T1000 (cell line): Measurements from ENCODE around the gene NUCB1.

Source experiments
- DNase-seq: peaks from one replicate; lab custom pipeline; 2025; ENCODE audit warnings: mixed read lengths; lab: John Stamatoyannopoulos, UW

NUCB1 gene

DNA sequence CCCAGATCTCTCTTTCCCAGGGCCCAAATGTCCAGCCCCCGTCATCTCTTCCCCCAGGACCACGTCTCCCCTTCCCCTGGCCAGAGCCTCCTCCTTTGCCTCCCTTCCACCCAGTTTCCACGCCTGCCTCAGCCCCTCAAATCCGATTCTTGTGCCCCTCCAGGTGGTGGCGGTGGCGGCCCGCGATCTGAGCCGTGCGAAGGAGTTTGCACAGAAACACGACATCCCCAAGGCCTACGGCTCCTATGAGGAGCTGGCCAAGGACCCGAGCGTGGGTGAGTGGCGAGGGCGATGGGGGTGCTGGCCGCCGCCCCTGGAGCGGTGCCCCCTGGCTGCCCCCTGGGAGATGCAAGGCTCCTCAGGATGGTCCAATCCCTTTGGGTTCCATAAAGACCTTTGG, 34.7 kb downstream of the NUCB1 start:
- DNase-seq = no peak

DNA sequence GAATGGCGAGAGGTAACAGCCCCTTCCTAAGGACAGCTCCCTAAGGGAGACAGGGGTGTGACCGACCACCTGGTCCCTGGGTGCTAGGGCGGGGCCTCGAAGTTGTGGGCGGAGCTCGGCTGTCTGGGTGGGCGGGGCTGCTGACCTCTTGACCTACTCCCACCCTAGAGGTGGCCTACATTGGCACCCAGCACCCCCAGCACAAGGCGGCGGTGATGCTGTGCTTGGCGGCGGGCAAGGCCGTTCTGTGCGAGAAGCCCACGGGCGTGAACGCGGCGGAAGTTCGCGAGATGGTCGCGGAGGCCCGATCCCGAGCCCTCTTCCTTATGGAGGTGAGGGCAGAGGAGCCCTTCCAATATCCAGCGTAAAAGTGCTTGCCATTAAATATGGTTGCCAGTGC, 35.8 kb downstream of the NUCB1 start:
- DNase-seq = no peak

DNA sequence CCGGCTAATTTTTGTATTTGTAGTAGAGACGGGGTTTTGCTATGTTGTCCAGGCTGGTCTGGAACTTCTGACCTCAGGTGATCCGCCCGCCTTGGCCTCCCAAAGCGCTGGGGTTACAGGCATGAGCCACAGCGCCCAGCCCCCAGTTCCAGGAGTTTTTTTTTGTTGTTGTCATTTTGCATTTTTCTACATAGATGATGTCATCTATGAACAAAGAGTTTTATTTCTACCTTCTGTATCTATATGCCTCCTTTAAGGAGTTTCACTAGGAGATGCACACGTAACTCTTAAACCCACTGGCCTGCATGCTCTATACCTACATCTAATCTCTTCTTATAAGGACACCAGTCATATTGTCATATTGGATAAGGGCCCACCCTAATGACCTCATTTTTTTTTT, 38.1 kb downstream of the NUCB1 start:
- DNase-seq = no peak

DNA sequence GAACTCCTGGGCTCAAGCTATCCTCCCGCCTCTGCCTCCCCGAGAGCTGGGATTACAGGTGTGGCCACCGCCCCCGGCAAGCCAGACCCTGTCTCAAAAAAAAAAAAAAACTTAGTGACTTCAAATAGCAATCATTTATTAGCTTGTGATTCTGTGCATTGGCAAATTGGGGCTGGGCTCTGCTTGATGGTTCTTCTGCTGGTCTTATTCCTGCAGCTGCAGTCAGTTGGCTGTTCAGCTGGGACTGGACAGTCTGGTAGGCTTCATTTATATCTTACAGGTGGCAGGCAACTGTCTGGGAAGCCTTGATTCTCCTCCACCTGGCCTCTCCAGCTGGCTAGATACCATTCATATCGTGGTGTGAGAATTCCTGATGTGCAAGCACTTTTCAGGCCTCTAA, 40.8 kb downstream of the NUCB1 start:
- no peak for DNase-seq

DNA sequence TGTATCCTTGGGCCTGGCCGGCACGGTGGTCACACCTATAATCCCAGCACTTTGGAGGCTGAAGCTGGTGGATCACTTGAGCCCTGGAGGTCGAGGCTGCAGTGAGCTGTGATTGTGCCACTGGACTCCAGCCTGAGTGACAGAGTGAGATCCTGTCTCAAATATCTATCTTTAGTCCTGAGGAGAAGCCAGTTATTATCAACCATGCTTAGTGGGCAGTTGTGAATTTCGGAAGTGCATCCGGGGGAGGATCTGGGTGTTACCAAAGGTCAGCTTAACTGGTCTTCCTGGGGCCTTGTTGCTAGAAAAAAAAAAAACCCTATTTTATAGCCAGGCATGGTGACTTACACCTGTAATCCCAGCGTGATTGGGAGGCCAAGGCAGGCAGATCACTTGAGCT, 43.0 kb downstream of the NUCB1 start:
- no peak for DNase-seq

DNA sequence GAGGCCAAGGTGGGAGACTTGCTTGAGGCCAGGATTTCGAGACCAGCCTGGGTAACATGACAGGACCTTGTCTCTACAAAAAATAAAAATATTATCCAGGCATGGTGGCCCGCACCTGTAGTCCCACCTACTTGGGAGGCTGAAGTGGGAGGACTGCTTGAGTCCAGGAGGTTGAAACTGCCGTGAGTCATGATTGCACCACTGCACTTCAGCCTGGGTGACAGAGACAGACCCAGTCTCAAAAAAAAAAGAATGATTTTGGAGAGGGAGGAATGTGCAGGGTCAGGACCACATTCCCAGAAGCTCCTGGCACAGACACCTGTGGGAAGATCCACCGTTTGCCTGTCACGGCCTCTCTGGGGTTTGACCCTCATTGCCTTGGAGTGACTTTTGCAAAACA, 45.3 kb downstream of the NUCB1 start:
- DNase-seq = no peak

DNA sequence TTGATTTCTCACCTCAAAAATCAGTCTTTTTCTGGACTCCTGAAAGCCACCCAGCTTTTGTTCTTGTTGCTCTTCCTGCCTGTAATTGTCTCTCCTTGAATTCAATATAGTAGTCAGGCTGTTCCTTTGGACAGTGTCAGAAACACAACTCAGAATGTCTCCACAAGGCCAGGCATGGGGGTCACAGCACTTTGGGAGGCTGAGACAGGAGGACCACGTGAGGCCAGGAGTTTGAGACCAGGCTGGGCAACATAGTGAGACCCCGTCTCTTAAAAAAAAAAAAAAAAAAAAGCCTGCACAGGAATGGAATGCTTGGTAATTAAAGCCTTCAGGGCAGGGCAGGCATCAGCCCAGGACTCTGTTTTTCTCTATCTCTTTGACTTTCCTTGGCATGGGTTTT, 45.7 kb downstream of the NUCB1 start:
- DNase-seq = no peak

DNA sequence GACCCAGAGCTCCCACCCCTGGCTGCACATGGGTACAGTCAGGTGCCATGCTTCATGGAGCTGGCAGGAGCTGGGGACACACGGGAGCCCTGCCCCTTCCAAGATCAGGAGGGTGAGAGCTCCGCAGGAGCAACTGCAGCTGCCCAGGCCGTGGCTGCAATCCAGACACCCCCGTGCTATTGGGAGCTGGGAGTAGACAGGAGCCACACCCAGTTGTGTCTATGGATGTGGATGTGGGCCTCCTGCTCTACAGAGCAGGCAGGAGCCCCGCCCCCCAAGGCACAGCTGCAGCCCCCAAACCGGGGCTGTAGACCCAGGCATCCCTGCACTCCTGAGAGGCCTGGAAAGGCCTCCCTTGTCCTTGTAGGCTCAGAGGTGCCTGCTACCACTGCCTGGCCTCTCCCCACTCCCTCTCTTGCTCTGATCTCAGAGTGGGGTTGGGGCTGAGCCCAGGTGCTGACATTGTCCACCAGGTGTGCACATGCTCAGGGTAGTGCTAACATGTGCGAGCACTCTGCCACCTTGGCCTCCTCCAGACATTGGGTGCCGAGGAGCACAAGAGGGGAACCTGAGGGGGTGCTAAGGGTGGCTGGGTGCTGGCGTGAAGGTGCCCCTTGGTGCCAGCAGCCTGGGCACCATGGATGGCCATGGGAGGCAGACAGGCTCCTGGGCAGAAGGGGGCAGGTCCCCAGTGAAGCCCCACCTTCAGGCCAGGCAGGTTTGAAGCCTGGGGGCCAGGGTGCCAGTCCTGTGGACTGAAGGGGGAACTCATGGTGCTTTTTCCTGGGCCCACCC, 46.5 kb downstream of the NUCB1 start:
- DNase-seq = no peak

DNA sequence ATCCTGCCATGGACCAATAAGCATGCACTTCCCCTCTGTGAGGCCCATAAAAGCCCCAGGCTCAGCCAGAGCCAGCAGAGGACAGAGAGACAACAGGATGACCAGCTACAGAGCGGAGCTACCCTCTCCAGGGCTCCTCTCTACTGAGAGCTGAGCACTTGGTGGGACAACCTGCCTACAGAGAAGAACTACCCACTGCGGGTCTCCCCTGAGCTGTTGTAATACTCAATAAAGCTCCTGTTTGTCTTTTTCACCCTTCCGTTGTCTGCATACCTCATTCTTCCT, 47.1 kb downstream of the NUCB1 start:
- DNase-seq = no peak

DNA sequence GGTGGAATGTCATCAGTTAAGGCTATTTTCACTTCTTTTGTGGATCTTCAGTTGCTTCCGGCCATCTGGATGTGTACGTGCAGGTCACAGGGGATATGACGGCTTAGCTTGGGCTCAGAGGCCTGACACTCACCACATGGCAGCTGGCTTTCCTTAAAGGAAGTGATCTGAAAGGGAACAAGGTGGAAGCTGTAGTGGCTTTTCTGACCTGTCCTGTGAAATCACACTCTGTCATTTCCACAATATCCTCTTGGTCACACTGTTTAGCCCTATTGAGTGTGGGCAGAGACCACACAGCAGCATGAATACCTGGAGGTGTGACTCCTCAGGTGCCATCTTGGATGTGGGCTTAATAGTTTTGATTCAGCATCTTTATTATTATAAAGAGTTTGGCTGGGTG, 50.0 kb downstream of the NUCB1 start:
- no peak for DNase-seq

DNA sequence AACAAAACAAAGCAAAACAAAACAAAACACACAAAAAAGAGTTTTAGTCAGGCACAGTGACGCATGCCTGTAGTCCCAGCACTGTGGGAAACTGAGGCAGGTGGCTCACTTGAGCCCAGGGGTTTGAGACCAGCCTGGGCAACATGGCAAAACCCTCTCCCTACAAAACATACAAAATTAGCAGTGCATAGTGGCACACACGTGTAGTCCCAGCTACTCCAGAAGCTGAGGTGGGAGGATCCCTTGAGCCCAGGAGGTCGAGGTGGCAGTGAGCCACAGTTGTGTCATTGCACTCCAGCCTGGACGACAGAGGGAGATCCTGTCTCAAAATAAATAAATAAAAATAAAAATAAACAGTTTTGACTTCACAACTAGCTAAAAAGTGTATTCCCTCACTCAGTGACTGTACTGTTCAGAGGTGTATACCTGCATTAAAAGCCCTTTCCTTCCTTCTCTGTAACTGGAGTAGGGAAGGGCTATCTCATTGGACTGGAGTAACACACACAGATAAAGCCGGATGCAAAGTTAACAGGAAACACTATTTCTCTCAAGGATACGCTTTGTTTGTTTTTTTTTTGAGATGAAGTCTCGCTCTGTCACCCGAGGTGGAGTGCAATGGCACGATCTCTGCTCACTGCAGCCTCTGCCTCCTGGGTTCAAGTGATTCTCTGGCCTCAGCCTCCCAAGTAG, 50.9 kb downstream of the NUCB1 start:
- no peak for DNase-seq

DNA sequence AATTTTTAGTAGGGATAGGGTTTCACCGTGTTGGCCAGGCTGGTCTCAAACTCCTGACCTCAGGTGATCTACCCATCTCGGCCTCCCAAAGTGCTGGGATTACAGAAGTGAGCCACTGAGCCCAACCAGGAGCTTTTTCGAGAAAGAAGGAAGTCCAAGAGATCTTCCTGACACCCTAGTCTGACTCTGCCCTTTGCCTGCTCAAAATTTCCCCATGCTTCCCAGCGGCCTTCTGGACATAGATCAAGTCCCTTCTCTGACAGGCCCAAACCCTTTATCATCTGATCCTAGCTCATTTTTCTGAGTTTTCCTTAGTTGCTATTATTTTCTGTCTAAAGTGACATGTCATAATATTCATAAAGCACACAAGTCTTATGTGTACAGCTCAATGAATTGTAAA, 53.0 kb downstream of the NUCB1 start:
- DNase-seq = no peak

DNA sequence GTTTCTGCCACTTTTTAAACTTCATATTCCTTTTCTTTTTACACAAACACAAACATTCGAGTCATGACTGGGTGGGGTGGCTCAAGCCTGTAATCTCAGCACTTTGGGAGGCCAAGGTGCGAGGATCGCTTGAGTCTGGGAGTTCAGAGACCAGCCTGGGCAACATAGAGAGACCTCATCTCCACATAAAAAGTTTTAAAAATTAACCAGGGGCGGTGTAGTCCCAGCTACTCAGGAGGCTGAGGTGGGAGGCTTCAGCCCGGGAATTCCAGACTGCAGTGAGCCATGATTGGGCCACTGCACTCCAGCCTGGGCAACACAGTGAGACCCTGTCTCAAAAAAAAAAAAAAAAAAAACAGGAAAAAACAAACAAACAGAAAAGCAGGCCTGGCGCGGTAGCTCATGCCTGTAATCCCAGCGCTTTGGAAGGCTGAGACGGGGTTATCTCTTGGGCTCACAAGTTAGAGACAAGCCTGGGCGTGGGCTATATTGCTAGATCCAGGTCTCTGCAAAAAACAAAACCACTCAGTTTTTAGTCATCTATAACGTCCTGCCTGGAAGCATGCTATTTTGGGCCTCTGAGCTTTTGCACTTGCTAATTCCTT, 54.0 kb downstream of the NUCB1 start:
- no peak for DNase-seq

DNA sequence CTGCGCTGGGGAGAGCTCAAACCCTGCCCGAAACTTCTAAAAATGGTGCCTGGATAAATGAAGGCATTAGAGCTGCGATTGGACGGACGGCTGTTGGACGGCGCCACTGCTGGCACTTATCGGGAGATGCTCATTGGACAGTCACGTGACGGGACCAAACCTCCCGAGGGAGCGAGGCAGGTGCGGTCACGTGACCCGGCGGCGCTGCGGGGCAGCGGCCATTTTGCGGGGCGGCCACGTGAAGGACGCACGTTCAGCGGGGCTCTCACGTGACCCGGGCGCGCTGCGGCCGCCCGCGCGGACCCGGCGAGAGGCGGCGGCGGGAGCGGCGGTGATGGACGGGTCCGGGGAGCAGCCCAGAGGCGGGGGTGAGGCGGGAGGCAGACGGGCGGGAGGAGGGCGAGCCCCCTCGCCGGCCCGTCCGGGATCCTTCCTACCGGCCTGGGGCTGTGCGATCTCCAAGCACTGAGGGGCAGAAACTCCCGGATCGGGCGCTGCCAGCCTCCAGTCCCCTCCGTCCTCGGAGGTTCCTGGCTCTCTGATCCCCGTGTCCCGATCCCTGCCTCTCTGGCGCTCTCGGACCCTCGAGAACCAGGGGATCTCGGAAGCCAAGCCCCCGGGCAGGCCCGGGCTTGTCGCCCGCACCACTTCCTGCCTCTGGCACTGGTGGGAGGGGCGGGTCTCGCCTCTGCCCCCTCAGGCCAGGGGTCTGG, 54.6 kb downstream of the NUCB1 start, which contains the start of gene BAX:
TSS of gene BAX (plus strand) at position 281 of the 713 bp plus-strand sequence. CDS start at position 335, 54 bp downstream.
- peak; percentile 93 for DNase-seq

DNA sequence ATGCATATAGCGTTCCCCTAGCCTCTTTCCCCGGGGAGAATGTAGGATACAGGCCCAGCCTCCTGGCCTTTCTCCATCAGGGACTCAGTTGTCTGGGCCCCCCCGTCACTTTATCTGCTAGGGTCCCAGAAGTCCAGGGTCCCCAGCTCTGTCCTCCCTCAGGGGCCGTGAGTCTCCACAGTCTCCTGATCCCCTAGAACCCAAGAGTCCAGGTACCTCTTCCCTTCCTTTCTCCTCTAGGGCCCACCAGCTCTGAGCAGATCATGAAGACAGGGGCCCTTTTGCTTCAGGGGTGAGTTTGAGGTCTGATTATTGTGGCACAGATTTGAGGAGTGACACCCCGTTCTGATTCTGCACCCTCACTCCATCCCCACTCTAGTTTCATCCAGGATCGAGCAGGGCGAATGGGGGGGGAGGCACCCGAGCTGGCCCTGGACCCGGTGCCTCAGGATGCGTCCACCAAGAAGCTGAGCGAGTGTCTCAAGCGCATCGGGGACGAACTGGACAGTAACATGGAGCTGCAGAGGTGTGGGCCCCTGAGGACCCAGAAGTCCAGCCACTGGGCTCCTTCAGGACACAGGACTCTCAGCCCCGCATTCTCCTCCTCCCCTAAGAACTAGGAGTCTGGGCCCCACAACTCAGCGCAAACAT, 55.3 kb downstream of the NUCB1 start:
- no peak for DNase-seq

DNA sequence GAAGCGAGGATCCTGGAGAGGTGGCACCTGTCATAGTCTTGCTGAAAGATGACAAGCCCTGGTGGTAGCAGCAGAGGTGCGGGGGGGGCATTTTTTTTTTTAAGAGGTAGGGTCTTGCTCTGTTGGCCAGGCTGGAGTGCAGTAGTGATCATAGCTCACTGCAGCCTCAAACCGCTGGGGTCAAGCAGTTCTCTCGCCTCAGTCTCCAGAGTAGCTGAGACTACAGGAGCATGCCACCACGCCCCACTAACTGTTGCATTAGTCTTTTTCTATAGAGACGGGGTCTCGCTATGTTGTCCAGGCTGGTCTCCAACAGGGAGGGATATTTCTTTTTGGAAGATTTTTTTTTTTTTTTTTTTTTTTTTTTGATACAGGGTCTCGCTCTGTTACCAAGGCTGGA, 57.9 kb downstream of the NUCB1 start:
- DNase-seq = no peak

DNA sequence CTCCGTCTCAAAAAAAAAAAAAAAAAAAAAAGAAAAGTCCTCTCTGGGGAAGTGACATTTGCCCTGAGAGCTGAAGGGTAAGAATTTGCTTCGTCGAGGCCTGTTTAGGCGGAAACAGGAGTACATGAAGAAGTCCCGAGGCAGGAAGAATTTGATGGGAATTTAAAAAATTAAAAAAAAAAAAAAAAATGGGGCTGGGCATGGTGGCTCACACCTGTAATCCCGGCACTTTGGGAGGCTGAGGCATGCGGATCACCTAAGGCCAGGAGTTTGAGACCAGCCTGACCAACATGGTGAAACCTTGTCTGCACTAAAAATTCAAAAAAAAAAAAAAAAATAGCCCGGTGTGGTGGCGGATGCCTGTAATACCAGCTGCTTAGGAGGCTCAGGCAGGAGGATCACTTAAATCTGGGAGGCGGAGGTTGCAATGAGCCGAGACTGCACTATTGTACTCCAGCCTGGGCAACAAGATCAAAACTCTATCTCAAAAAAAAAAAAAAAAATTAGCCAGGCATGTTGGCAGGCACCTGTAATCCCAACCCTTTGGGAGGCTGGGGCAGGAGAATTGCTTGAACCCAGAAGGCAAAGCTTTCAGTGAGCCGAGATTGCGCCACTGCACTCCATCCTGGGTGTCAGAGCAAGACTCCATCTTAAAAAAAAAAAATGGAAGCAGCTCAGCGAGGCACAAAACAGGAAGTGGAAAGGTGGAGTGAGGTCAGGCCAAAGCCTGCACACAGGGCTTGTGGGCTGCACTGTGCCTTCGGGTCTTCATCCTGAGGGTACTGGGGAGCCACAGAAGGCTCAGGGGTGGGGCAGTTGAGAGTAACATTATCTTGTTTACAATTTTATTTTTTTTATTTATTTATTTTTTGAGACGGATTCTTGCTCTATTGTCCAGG, 59.5 kb downstream of the NUCB1 start:
- DNase-seq = no peak

DNA sequence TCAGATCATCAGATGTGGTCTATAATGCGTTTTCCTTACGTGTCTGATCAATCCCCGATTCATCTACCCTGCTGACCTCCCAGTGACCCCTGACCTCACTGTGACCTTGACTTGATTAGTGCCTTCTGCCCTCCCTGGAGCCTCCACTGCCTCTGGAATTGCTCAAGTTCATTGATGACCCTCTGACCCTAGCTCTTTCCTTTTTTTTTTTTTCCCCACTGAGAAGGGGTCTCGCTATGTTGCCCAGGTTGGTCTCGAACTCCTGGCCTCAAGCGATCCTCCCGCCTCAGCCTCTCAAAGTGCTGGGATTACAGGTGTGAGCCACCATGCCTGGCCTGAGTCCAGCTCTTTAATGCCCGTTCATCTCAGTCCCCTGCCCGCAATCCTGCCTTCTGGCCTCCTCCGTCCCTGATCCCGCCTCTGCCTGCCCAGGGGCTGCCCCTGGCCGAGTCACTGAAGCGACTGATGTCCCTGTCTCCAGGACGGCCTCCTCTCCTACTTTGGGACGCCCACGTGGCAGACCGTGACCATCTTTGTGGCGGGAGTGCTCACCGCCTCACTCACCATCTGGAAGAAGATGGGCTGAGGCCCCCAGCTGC, 61.0 kb downstream of the NUCB1 start:
- no peak for DNase-seq

DNA sequence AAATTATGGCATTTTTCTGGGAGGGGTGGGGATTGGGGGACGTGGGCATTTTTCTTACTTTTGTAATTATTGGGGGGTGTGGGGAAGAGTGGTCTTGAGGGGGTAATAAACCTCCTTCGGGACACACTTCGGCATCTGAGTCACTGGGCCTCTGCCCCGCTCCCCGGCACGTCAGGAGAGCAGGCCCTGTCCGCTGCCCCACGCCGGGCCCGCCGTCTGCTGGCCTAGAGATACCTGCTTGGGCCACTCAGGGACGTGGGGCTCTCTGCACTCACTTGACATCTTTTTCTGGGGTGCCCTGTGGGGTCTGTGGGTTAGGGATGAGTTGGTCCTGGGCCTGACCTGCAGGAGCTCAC, 61.5 kb downstream of the NUCB1 start:
- DNase-seq = no peak

DNA sequence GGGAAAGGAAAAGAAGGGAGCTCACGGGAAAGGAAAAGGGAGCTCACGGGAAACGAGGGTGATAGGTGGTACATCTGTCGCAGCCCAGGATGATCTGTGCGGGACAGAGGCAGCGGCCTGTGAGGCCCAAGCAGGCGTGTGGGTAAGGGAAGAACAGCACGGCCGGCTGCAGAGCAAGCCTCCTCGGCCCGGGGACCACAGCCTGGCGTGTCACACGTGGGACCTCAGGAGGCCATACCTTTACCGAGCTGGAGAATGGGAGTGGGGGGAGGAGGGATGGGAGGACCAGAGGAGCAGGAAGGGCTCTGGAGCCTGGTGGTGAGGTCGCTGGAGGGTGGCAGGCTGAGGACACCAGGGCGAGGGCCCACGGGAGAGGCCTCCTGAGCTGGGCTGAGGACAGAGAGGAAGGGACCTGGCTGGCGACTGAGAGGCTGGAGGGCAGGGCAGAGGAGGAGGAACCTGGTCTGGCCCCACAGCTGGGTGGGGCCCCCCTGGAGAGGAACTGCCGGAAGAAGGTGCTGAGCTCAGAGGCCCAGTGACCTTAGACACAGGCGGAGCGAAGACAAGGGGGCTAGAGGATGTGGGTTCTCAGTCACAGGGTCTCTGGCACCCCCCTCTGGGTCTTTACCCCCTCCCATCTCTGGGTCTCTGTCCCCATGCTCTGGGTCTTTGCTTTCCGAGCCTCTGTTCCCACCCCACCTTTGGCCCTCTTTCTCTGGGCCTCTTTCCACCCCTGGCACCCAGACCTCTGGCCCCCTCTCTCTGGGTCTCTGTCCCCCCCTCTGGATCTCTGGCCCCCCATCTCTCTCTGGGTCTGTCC, 62.1 kb downstream of the NUCB1 start:
- DNase-seq = no peak
